CD14-positive monocyte (primary cell): ENCODE results near the gene DUSP11. TPM values are rescaled to one million over a fixed set of nuclear protein-coding genes. Genes with fewer than 3 reads are reported as not detected.

Experiments used
- DNase-seq, 3 donors: peaks; one replicate each; pipeline ENCODE4 v3.0.0-alpha.2; 2011 to 2022
- H2AFZ ChIP-seq: 2 replicates; pipeline ENCODE4 v1.6.0; 2012; ENCODE audit warnings: mild to moderate bottlenecking, low read depth, low read length, inconsistent platforms; ENCODE audit not compliant: insufficient read depth, poor library complexity, severe bottlenecking
- H3K27ac ChIP-seq, 2 donors: 1 replicate in 1 of 2; 2 replicates in 1 of 2; pipeline ENCODE4 v1.5.1; 2012 to 2013; ENCODE audit warnings: low read length in 2 of 2, control low read depth in 1 of 2, inconsistent platforms in 1 of 2, low read depth in 1 of 2, mild to moderate bottlenecking in 1 of 2
- H3K27me3 ChIP-seq, 2 donors: one replicate each; pipeline versions ENCODE4 v1.6.0 to v1.6.1; 2011 to 2013; ENCODE audit warnings: low read length in 2 of 2; ENCODE audit not compliant: control insufficient read depth in 2 of 2, insufficient read depth in 2 of 2
- H3K36me3 ChIP-seq, 2 donors: replicated peaks in 1 of 2; 1 replicate in 1 of 2; 2 replicates in 1 of 2; pipeline versions ENCODE4 v1.5.1 to v1.6.1; 2012 to 2013; ENCODE audit warnings: low read length in 2 of 2, control low read depth in 1 of 2, inconsistent platforms in 1 of 2, mild to moderate bottlenecking in 1 of 2; ENCODE audit not compliant: insufficient read depth in 2 of 2, control insufficient read depth in 1 of 2
- H3K4me1 ChIP-seq, 2 donors: 1 replicate in 1 of 2; 2 replicates in 1 of 2; pipeline versions ENCODE4 v1.5.1 to v1.6.1; 2012 to 2013; ENCODE audit warnings: low read length in 2 of 2, control low read depth in 1 of 2, inconsistent platforms in 1 of 2, mild to moderate bottlenecking in 1 of 2, moderate library complexity in 1 of 2; ENCODE audit not compliant: insufficient read depth in 2 of 2, control insufficient read depth in 1 of 2
- H3K4me2 ChIP-seq: replicated peaks from 2 replicates; pipeline ENCODE3; 2012; ENCODE audit warnings: low read length, moderate library complexity, mild to moderate bottlenecking; ENCODE audit not compliant: poor library complexity, severe bottlenecking; ENCODE audit errors: extremely low read depth
- H3K4me3 ChIP-seq, 3 experiments: fragments of 200-600 bp in 1 of 3; sonication (generic) in 1 of 3; replicated peaks in 1 of 3; 1 replicate in 2 of 3; 2 replicates in 1 of 3; pipeline ENCODE4 v1.5.1; 2011 to 2013; ENCODE audit warnings: low read length in 3 of 3, mild to moderate bottlenecking in 3 of 3, control low read depth in 2 of 3, low read depth in 2 of 3, inconsistent platforms in 1 of 3, moderate library complexity in 1 of 3
- H3K79me2 ChIP-seq: 2 replicates; pipeline ENCODE4 v1.6.0; 2012; ENCODE audit warnings: mild to moderate bottlenecking, control low read depth, inconsistent platforms, low read length, moderate library complexity; ENCODE audit not compliant: insufficient read depth
- H3K9ac ChIP-seq: 2 replicates; pipeline ENCODE4 v1.6.0; 2017; ENCODE audit warnings: low read length, mild to moderate bottlenecking; ENCODE audit not compliant: insufficient read depth, poor library complexity, severe bottlenecking
- H3K9me3 ChIP-seq, 2 donors: replicated peaks in 1 of 2; 1 replicate in 1 of 2; 2 replicates in 1 of 2; pipeline versions ENCODE4 v1.5.1 to v1.6.1; 2012 to 2013; ENCODE audit warnings: low read length in 2 of 2, control low read depth in 1 of 2; ENCODE audit not compliant: control insufficient read depth in 1 of 2, insufficient read depth in 1 of 2
- H4K20me1 ChIP-seq: 2 replicates; pipeline ENCODE4 v1.6.0; 2012; ENCODE audit warnings: mild to moderate bottlenecking, low read length, control low read depth, moderate library complexity; ENCODE audit not compliant: insufficient read depth
- H3K27ac Mint-ChIP-seq, 7 donors: one replicate each; pipeline ENCODE4 v1.8.0; 2020; ENCODE audit warnings: mild to moderate bottlenecking in 7 of 7, mixed read lengths in 7 of 7, moderate library complexity in 6 of 7, inconsistent platforms in 2 of 7
- H3K27me3 Mint-ChIP-seq, 3 donors: one replicate each; pipeline ENCODE4 v1.8.0; 2021 to 2022; ENCODE audit warnings: low read depth in 3 of 3, mild to moderate bottlenecking in 3 of 3, mixed read lengths in 3 of 3, moderate library complexity in 3 of 3, inconsistent platforms in 1 of 3
- H3K36me3 Mint-ChIP-seq, 2 donors: one replicate each; pipeline ENCODE4 v1.8.0; 2020; ENCODE audit warnings: mixed read lengths in 2 of 2, inconsistent platforms in 1 of 2, mild to moderate bottlenecking in 1 of 2
- H3K4me1 Mint-ChIP-seq: one replicate; pipeline ENCODE4 v1.8.0; 2020; ENCODE audit warnings: mild to moderate bottlenecking, mixed read lengths
- H3K4me3 Mint-ChIP-seq, 2 donors: one replicate each; pipeline ENCODE4 v1.8.0; 2020; ENCODE audit warnings: mild to moderate bottlenecking in 2 of 2, mixed read lengths in 2 of 2, moderate library complexity in 1 of 2
- H3K9me3 Mint-ChIP-seq, 7 donors: one replicate each; pipeline ENCODE4 v1.8.0; 2020 to 2022; ENCODE audit warnings: mixed read lengths in 7 of 7, mild to moderate bottlenecking in 6 of 7, moderate library complexity in 6 of 7, inconsistent platforms in 2 of 7
- CTCF ChIP-seq: fragments of 200-600 bp; IDR thresholded peaks from one replicate; pipeline ENCODE4 v1.8.0; 2022; ENCODE audit warnings: antibody characterized with exemption, mild to moderate bottlenecking
- WGBS: methylation state at CpG from one replicate; pipeline ENCODE4 v1.1.5; 2013; ENCODE audit warnings: missing lambda C conversion rate; ENCODE audit not compliant: insufficient coverage; 5-methylcytosine and 5-hydroxymethylcytosine counted together
- intact Hi-C, 2 donors: fragments of 100-400 bp; cut with micrococcal nuclease; formaldehyde crosslinking; loops; one replicate each; pipeline versions ENCODE4 v1.15.0 to v1.15.1; 2023
- polyA plus RNA-seq, 3 donors: library from polyadenylated mRNA; depleted of rRNA in 1 of 3; unstranded in 2 of 3; stranded (reverse) in 1 of 3; fragments of 300-500 nt in 2 of 3; fragments of >200 nt in 1 of 3; fragmentation: Illumina TruSeq in 2 of 3; gene quantifications; 1 replicate in 2 of 3; 2 replicates in 1 of 3; pipeline ENCODE4 v1.2.3, GENCODE V29; 2012 to 2021

Gene DUSP11
- polyA plus RNA-seq, 3 donors: 9.9 to 25.7 (median 23.1) TPM

DNA sequence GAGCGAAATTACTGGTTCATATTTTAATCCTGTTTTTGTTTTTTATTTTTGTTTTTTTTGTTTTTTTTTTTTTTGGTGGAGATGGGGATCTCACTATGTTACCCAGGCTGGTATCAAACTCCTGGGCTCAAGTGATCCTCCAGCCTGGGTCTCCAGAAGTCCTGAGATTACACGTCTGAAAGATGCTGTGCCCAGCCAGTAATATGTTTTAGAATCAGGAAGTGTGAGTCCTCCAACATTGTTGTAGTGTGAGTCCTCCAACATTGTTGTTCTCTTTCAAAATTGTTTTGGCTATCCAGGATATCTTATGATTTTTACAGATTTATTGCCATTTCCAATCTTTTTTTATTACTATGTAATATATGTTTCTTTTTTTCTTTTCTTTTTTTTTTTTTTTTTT lies 65.8 kb downstream of the DUSP11 start:
- H4K20me1 ChIP-seq: no peaks in the 10 kb centered on the region
- no peak overlapping the region for H3K9ac ChIP-seq
- H3K36me3 Mint-ChIP-seq: no peaks in the 10 kb centered on the region
- no peak overlapping the region for H3K4me2 ChIP-seq
- peaks cover 0 to 2% (median 0%) of the 10 kb centered on the region in 3 donors for H3K27me3 Mint-ChIP-seq
- H2AFZ ChIP-seq: no peak overlapping the region
- H3K79me2 ChIP-seq: no peaks in the 10 kb centered on the region
- H3K4me3 Mint-ChIP-seq: no peak overlapping the region
- H3K36me3 ChIP-seq: no peaks in the 10 kb centered on the region
- H3K4me3 ChIP-seq: no peak overlapping the region
- no peak overlapping the region for H3K27ac ChIP-seq
- intact Hi-C loops: no loop called here
- no peaks in the 10 kb centered on the region for H3K27me3 ChIP-seq
- H3K4me1 ChIP-seq: peaks cover 21 to 23% of the 10 kb centered on the region in 2 donors
- H3K9me3 ChIP-seq: peaks cover 10% of the 10 kb centered on the region in 2 donors
- no peak overlapping the region for H3K27ac Mint-ChIP-seq
- TF ChIP-seq CTCF: no peak
- DNase-seq: no peak
- no CpG with 5 or more reads among the region's 2 CpGs for WGBS
- H3K9me3 Mint-ChIP-seq: peaks cover 3 to 20% (median 13%) of the 10 kb centered on the region in 7 donors
- H3K4me1 Mint-ChIP-seq: peaks cover 22% of the 10 kb centered on the region

Other genes starting within 250 kb of the DUSP11 start
- not detected for gene NAT8, start 137.7 kb downstream of the DUSP11 start, polyA plus RNA-seq
- gene TPRKB, start 42.8 kb downstream of the DUSP11 start, polyA plus RNA-seq: 10 to 100 TPM; 26.9 to 69.1 (median 65.8) TPM
- not detected for gene C2orf78, start 4.1 kb upstream of the DUSP11 start, polyA plus RNA-seq
- 10 to 100 TPM; 26.0 to 40.8 (median 40.7) TPM for gene STAMBP, start 48.9 kb upstream of the DUSP11 start, polyA plus RNA-seq
- not detected for gene ACTG2, start 112.9 kb upstream of the DUSP11 start, polyA plus RNA-seq
- gene DGUOK, start 146.8 kb upstream of the DUSP11 start, polyA plus RNA-seq: 100 to 1,000 TPM in 2 of 3 donors, 10 to 100 TPM in 1; 62.9 to 129 (median 123) TPM
- 10 to 100 TPM in 1 of 3 donors, 1 to 10 TPM in 1, under 1 TPM in 1; 0.79 to 18.6 (median 1.4) TPM for gene TET3, start 204.8 kb upstream of the DUSP11 start, polyA plus RNA-seq